Measurements from ENCODE around the gene GPR37.

The GPR37 gene

DNA sequence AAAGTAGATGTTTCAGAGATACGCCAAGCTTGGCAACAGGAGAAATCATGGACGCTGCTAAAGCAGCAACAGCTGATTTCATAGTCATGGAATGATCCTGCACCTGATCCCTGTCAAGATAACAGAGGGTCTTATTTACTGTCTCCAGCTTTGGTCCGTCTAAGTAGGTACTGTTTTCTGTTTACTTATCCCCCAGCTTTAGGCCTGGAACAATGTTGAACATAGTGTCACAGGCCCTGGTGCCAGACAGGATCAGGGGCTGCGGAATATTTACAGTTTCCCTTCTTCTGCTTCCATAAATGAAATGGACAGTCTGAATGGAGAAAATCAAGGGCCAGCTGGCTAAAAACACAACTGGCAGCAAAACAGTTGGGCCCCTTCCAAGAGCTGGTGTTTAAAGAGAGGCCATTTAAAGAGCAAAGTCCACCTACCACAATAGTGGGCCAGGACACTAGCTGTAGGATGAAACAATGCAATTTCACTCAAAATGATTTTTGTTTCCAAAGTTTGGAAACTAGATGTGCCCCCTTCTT, 2.9 kb downstream of the GPR37 start:
- DNase-seq (ENCODE audit: low read depth), result no peak
- TF ChIP-seq, protein P1, sequence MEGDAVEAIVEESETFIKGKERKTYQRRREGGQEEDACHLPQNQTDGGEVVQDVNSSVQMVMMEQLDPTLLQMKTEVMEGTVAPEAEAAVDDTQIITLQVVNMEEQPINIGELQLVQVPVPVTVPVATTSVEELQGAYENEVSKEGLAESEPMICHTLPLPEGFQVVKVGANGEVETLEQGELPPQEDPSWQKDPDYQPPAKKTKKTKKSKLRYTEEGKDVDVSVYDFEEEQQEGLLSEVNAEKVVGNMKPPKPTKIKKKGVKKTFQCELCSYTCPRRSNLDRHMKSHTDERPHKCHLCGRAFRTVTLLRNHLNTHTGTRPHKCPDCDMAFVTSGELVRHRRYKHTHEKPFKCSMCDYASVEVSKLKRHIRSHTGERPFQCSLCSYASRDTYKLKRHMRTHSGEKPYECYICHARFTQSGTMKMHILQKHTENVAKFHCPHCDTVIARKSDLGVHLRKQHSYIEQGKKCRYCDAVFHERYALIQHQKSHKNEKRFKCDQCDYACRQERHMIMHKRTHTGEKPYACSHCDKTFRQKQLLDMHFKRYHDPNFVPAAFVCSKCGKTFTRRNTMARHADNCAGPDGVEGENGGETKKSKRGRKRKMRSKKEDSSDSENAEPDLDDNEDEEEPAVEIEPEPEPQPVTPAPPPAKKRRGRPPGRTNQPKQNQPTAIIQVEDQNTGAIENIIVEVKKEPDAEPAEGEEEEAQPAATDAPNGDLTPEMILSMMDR (IDR thresholded peaks at IDR 0.05; ENCODE audit: low read depth, low read length, missing control alignments), result no peak
- no peak overlapping the region for H3K4me3 ChIP-seq (ENCODE audit: low read depth, low read length)

DNA sequence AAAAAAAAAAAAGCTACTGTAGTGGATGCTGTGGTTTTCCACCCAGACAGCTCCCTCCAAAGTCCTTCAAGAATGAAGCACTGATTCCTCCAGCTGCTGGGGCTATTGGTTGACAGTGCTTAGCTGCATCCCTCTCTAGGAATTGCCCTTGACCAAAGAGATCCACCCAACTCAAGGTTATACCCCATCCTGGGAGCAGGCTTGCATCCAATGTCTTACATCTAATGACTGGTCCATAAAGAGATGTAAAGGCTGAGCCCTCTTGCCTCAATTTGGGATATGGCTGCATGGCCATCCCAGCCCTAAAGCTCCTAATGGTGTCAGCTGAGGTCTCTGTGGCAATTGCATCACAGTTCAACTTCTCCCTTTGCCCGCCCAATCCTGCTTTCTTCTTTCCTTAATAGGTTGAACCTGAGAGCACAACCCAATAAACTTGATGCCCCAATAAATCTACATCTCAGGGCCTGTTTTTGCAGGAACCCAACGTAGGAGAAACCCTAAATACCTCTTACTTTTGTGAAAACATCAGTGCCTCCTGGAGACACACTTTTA, 4.4 kb downstream of the GPR37 start:
- H3K4me3 ChIP-seq (ENCODE audit: low read depth, low read length), result no peak overlapping the region
- TF ChIP-seq, protein P1 (IDR thresholded peaks at IDR 0.05; ENCODE audit: low read depth, low read length, missing control alignments), result no peak
- DNase-seq (ENCODE audit: low read depth), result no peak

DNA sequence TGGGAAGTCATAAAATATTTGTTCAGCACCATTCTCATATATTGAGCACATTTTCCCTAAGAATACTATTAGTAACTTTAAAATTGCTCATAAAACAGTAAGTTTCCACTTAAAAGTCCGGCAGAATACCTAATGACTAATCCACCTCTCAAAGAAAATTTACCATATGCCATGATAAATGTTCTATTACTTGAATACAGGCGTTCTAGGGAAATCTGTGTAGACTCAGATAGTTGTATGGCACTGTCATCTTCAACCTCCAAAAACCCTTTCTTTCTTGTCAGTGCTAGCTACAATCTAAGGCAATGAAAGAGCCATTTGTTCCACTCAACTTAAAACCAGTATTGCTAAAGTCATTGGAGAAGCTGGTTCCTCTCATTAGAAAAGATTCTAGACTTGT, 7.3 kb downstream of the GPR37 start:
- TF ChIP-seq, protein P1 (IDR thresholded peaks at IDR 0.05; ENCODE audit: low read depth, low read length, missing control alignments), result no peak
- no peak overlapping the region for H3K4me3 ChIP-seq (ENCODE audit: low read depth, low read length)
- DNase-seq (ENCODE audit: low read depth), result no peak

DNA sequence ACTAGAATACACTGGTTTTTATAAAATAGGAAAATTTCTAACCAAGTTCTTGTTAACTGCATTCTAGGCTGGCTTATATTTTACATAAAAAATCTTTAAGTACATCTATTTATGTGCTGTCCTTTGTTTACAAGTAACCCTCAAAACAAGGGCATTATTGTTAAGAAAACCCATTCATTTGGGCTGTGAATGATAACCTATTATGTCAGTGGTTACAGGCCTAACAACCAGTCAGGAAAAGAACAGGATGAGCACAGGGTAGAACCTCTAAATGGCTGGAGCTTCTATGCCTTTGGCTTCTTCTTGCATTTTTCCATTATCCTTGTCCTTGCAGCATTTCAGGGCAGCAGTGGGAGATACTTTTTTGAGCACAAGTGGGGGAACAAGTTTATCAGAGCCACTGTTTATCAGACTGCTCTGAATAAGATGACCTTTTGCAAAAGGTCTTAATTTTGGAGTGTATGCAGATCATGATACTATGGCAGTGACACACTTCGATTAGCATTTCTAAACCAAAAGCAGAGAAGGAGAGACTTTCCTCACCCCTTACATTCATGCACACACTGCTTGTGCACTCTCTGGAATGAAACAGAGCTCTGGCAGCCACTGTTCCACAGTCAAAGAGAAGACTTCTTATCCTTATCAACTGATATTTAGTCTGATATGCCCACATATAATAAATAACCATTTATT, 10.9 kb downstream of the GPR37 start:
- TF ChIP-seq, protein P1 (IDR thresholded peaks at IDR 0.05; ENCODE audit: low read depth, low read length, missing control alignments), result no peak

DNA sequence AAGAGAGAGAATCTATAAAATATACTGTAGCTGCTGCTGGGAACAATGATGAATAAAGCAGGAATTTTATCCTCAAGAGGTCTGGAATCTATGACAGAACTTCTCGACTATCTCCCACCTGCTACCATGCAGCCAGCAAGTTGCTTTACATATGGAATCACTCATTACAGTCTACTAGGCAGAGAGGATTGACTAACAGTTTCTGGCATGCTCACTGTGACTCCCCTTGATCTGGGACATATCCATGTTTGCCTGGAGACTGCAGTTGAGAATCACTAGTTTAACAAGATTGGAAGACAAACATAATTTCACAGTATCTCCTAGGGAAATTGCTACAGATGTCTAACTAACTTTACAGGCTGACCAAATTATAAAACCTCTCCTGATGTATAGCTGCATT, 13.3 kb downstream of the GPR37 start:
- no peak for DNase-seq (ENCODE audit: low read depth)
- TF ChIP-seq, protein P1 (IDR thresholded peaks at IDR 0.05; ENCODE audit: low read depth, low read length, missing control alignments), result no peak
- H3K4me3 ChIP-seq (ENCODE audit: low read depth, low read length), result no peak overlapping the region

More for the DNA sequence above, 10.9 kb downstream of the GPR37 start:
- no peak for DNase-seq (ENCODE audit: low read depth)
- H3K4me3 ChIP-seq (ENCODE audit: low read depth, low read length), result no peak overlapping the region

DNA sequence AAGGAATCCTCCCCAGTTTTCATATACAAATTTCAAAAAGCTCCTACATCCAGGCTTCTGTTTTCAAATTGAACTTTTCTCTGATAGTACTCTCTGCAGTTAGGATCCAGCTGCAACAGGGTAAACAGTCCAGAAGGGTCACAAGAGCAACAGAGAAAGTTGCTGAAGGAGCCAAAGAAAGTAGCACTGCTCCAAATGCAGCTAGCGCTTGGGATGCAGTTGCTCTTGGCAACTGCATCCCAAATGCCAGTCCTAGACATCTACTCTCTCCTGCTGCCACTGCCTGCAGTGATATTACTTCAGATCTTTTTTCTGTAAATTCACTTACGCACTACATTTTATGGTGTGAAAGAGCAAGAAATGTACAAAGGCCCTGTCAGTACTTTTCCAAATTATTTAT, 14.6 kb downstream of the GPR37 start:
- TF ChIP-seq, protein P1 (IDR thresholded peaks at IDR 0.05; ENCODE audit: low read depth, low read length, missing control alignments), result no peak
- no peak for DNase-seq (ENCODE audit: low read depth)
- H3K4me3 ChIP-seq (ENCODE audit: low read depth, low read length), result no peak overlapping the region

All from GM12864 (cell line).